HG03066 (cell line): ENCODE measurements around the gene BARD1.
A peak's percentile ranks its signal among the peaks of the same experiment; 100 is the strongest.
"Not testable (repeated sequence)": the region's sequence is repeated elsewhere in the genome, so short reads cannot be mapped to it uniquely, and the experiment has no call there.

Source experiments
- ATAC-seq: cut with Tn5 transposase; IDR thresholded peaks from one replicate; pipeline ENCODE4 v1.9.1; 2021; ENCODE audit warnings: low read depth; ENCODE audit not compliant: unreplicated experiment

BARD1 gene

GRCh38 chr2:214808981-214809750 is at the start of gene BARD1:
Gene BARD1, minus strand, starts transcription at chr2:214809683. Its CDS starts 114 bp downstream, at chr2:214809569.
- ATAC-seq, result peak; percentile 23

DNA sequence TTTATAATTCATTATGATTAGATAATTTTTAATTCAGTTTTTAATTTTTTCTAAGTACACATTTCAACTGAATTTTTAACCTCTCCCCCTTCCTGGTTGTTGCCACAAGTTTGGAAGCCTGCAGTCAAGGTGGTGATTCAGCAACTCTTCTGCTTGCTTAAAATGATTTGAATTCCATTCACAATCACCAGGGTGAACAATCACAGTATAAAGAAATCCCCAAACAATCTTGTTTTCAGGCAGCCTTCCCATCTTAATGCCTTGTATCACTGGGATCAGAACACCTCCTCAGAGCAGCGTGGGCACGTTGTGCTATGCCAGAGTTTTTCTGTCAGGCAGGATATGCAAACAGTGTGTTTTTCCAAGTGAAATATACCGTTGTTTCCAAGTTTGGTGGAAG is 46.7 kb upstream of the BARD1 start:
- ATAC-seq, result no peak

GRCh38 chr2:214853906-214854305 is 44.4 kb upstream of the BARD1 start:
- ATAC-seq, result no peak

DNA sequence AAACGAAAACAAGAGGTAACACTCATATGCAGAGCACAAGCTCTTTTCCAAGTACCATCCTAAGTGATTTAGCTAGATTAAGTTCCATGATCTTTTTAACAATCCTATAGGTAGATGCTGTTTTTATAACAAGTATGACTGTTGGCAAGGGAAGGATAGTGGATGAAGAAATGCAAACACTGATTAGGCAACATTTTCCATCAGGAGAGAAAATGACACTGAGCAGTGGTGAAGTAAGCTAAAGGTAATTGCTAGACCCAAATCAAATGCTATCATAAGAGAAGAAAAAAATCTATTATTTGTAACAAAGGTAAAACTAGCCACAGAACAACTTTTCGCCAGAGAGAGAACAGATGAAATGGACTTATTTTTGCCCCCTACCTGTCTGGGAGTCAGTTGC is 34.3 kb upstream of the BARD1 start:
- ATAC-seq, result no peak

- ATAC-seq, result peak; percentile 81
Measured at GRCh38 chr2:214839464-214839863, 30.0 kb upstream of the BARD1 start.

DNA sequence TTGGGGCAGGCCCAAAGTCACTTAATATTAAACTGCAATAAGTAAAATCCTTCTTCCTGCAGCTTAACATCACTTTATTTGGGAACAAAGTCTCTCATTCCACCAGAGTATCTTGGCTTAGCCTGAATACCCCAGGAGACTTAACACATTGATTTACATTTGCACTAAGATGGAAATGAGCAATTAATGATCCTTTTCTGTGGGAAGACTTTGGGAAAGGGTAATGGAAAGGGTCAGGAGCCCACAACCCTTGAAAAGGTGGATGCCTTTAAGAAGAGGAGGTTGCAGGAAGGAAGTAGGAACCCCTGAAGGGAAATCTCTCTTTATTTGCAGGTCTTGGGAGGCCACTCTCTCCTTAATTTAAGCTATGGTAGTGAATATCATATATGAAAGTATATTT is 28.0 kb upstream of the BARD1 start:
- ATAC-seq, result no peak

DNA sequence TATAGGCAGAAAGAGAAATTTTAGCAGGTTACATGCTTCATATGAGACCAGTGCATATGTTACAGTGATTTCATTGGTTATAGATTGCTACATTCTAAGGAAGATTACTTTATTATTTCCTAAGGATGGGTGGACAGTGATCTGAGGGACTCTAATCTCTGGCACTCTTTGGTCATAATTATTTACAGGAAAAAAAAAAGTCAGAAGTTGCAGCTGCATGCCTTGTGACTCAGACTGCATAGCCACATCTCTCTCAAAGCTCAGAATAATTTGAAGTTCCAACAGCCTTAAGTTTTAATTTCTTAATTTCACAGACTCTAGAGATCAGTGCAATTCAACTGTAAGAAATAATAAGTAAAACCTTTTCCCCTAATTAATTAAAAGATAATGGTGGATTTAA is 27.1 kb upstream of the BARD1 start:
- ATAC-seq, result no peak

- ATAC-seq, result no peak
Measured at GRCh38 chr2:214830794-214831346, 21.4 kb upstream of the BARD1 start.

DNA sequence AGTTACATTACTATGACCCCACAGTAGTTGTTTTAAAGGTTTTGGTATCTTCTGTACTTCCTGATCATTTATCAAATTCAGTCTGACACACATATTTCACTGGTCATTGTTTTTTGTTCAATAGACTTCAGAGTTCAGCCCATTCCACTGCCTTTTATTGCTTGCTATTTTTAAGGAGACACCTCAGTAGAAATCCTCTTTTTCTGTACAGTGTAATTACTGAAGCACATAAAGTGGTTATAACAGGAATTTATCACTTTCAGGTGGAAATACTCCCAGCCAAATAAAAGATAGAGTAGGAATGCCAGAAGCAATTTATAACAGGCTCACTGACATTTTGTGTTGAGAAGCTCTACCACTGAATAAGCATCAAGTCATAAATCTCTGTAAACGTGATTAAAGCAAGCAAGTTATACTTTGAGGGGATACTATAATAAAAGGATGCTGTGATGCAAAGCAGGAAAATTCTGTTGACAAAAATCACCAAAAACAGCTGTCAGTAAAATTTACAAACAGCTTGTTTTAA is 6.6 kb upstream of the BARD1 start:
- ATAC-seq, result no peak

DNA sequence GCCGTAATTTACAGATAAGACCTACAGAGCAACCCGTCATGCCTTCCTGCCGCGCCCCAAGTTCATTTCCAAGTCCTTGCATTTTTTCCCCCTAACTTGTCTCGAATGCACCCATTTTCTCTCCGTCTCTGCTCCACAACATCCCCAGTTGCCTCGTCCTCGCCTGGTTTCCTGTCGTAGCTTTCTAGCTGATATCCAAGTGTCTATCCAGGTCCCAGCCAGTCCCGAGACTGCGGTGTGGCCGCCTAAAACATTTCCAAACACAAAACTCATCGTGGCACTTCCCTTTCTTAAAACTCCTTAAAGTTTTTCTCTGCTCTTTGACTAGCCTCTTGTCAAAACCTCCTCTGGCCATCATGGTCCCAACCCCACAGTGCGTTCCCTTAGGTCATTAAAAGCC is 1.2 kb upstream of the BARD1 start:
- no peak for ATAC-seq

DNA sequence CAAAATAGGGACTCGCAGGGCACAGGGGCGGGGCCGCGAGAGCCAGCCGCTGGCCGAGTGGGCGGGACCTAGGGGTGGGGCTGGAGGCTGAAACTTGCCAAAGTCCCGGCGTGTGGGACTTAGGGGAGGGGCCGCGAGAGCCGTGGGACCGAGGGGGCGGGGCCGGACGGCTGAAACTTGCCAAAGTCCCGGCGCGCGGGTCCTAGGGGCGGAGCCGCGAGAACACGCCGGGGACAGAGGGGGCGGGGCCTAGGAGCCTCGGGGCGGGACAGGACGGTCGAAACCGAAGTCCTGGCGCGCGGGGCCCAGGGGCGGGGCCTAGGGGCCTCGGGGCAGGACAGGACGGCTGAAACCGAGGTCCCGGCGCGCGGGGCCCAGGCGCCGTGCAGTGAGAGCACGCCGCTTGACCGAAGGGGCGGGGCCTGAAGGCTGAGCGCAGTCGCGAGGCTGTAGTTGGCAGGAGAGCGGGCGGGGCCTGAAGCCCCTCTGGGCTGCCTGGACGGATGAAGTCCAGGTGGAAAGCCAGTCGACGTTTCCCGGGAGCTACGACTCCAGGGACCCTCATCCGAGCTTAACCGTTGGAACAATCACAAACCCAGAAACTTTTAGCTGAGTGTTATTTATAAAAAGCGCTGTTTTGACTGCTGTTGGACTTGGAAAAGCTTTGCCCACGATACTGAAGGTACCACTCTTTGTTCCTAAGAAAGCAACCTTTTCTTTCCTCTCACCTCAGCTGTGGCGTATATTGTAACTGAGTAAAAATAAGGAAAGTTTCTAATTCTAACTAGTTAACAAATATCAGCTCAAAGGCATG is 475 bp upstream of the BARD1 start:
- ATAC-seq, result peak; percentile 80

DNA sequence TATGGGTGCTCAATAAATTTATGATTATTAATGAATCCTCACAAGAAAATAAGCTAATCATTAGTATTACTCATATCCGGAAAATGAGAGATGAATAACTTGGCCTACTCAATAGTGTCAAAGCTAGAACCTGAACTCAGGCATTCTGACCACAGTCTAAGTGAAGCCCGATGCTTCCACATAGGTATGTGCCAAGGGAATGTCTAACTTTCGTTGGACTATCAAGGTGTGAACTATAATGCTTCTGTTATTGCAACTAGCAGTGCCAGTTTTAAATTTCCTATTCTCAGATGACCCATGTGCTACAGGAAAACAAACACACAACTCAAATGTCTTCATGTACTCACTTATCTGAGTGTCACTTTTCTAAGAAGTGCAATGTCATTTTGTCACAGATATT is 1.8 kb downstream of the BARD1 start:
- ATAC-seq, result no peak

GRCh38 chr2:214801768-214802397 is 7.6 kb downstream of the BARD1 start:
- no peak for ATAC-seq

DNA sequence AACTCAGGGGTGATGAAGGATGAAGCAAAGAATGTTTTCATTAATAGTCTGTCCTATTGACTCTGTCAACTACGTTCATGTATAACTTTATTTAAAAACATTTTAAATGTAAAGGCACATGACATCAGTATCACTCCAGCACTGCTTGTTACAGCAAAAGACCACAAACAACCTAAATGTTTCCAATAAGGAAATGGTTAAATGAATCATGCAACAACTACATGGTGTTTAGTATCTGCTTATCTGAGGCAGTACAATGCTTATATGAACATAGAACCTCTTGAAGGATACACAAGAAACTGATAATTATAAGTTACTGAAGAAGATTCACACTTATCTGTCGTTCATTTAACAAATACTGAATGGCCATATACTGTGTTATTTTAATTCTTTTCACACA is 8.4 kb downstream of the BARD1 start:
- no peak for ATAC-seq

DNA sequence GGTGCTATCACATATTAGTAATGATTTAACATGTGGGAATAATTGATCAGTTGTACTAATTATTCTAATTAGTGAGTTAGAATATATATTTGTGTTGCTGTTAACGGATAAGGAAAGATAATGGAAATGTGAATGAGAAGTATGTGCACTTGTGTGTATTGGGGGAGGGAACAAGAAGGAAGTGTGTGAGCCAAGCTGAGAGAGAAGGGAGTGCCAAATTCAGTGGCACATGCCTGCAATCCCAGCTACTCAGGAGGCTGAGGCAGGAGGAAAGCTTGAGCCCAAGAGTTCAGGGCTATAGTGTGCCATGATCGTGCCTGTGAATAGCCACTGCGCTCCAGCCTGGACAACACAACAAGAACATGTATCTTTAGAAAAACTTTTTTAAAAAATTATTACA is 9.3 kb downstream of the BARD1 start:
- ATAC-seq, result no peak

- ATAC-seq, result no peak
Measured at GRCh38 chr2:214796911-214797310, 12.6 kb downstream of the BARD1 start.

- not testable (repeated sequence) for ATAC-seq
Measured at GRCh38 chr2:214783181-214783580, 26.3 kb downstream of the BARD1 start.

- no peak for ATAC-seq
Measured at GRCh38 chr2:214782671-214783070, 26.8 kb downstream of the BARD1 start.

- ATAC-seq, result no peak
Measured at GRCh38 chr2:214781226-214781625, 28.3 kb downstream of the BARD1 start.

GRCh38 chr2:214775971-214776370 is 33.5 kb downstream of the BARD1 start:
- no peak for ATAC-seq

GRCh38 chr2:214774108-214774507 is 35.4 kb downstream of the BARD1 start:
- no peak for ATAC-seq
